WTC11 (cell line): Measurements from ENCODE around the gene FAM53A. TPM values are rescaled to one million over a fixed set of nuclear protein-coding genes. Genes with fewer than 3 reads are reported as not detected.

Experiments used
- ATAC-seq: fragments of 200-7000 bp; cut with Tn5 transposase; 2 replicates; pipeline ENCODE4 v1.10.0; 2021; ENCODE audit warnings: mild to moderate bottlenecking, moderate library complexity
- CTCF ChIA-PET: fragments of 300-600 bp; sonication (Branson Sonifier 250); formaldehyde crosslinking; loops from one replicate; lab custom pipeline; 2021; ENCODE audit warnings: antibody characterized with exemption; lab: Charles Lee
- POLR2A ChIA-PET: fragments of 350-600 bp; sonication (Branson Sonifier 250); formaldehyde crosslinking; loops from one replicate; lab custom pipeline; 2021; ENCODE audit warnings: antibody characterized with exemption; lab: Charles Lee
- DNase-seq: peaks from one replicate; pipeline ENCODE4 v3.0.0; 2021; ENCODE audit warnings: low spot score
- H3K27ac Mint-ChIP-seq: 2 replicates; pipeline ENCODE4 v1.8.0; 2021; ENCODE audit warnings: mixed read lengths
- H3K27me3 Mint-ChIP-seq: 2 replicates; pipeline ENCODE4 v1.8.0; 2021; ENCODE audit warnings: low read depth, mild to moderate bottlenecking, moderate library complexity, mixed read lengths
- H3K36me3 Mint-ChIP-seq: 2 replicates; pipeline ENCODE4 v1.8.0; 2021; ENCODE audit warnings: mixed read lengths
- H3K4me1 Mint-ChIP-seq: 2 replicates; pipeline ENCODE4 v1.8.0; 2022; ENCODE audit warnings: mixed read lengths
- H3K4me3 Mint-ChIP-seq: 2 replicates; pipeline ENCODE4 v1.8.0; 2021; ENCODE audit warnings: mild to moderate bottlenecking, moderate library complexity, mixed read lengths
- H3K9me3 Mint-ChIP-seq: 2 replicates; pipeline ENCODE4 v1.8.0; 2021; ENCODE audit warnings: mixed read lengths
- ATF3 ChIP-seq: sonication (generic); formaldehyde crosslinking; conservative IDR thresholded peaks from 2 replicates; pipeline ENCODE4 v1.8.1; 2022; ENCODE audit warnings: mild to moderate bottlenecking, missing genetic modification reagents
- CREM ChIP-seq: sonication (generic); formaldehyde crosslinking; IDR thresholded peaks from 2 replicates; pipeline ENCODE4 v1.8.1; 2022; ENCODE audit warnings: mild to moderate bottlenecking, missing genetic modification reagents, moderate library complexity
- E2F1 ChIP-seq: sonication (generic); formaldehyde crosslinking; IDR thresholded peaks from 2 replicates; pipeline ENCODE4 v1.8.0; 2022; ENCODE audit warnings: mild to moderate bottlenecking, missing genetic modification reagents
- ETV6 ChIP-seq: sonication (generic); formaldehyde crosslinking; IDR thresholded peaks from 2 replicates; pipeline ENCODE4 v1.8.1; 2022; ENCODE audit warnings: mild to moderate bottlenecking, missing genetic modification reagents
- RELA ChIP-seq: sonication (generic); formaldehyde crosslinking; IDR thresholded peaks from 2 replicates; pipeline ENCODE4 v1.8.1; 2022; ENCODE audit warnings: missing genetic modification reagents, mild to moderate bottlenecking, borderline replicate concordance
- TCF7 ChIP-seq: sonication (generic); formaldehyde crosslinking; IDR thresholded peaks from 2 replicates; pipeline ENCODE4 v1.8.0; 2022; ENCODE audit warnings: mild to moderate bottlenecking, low read depth, missing genetic modification reagents, moderate library complexity
- TEAD4 ChIP-seq: sonication (generic); formaldehyde crosslinking; IDR thresholded peaks from 2 replicates; pipeline ENCODE4 v1.8.0; 2022; ENCODE audit warnings: mild to moderate bottlenecking, missing genetic modification reagents
- USF1 ChIP-seq: sonication (generic); formaldehyde crosslinking; IDR thresholded peaks from 2 replicates; pipeline ENCODE4 v1.8.0; 2022; ENCODE audit warnings: mild to moderate bottlenecking, missing genetic modification reagents
- ZNF532 ChIP-seq: fragments of 250-450 bp; sonication (Bioruptor Pico); IDR thresholded peaks from 2 replicates; pipeline ENCODE4 v1.9.0; 2021; ENCODE audit warnings: mild to moderate bottlenecking, borderline replicate concordance
- total RNA-seq: library from RNA; stranded (reverse); gene quantifications from 3 replicates; pipeline ENCODE4 v1.2.3, GENCODE V29; 2021
- TF ChIP-seq, protein P1 (sequence below): fragments of 200-600 bp; IDR thresholded peaks from 2 replicates; pipeline ENCODE4 v1.8.0; 2022; ENCODE audit warnings: antibody characterized with exemption

FAM53A gene
- total RNA-seq, 1 experiment from 2014 or later = 2.9 TPM

- no peak overlapping the region for H3K4me3 Mint-ChIP-seq
- peaks cover 16% of the 10 kb centered on the region for H3K9me3 Mint-ChIP-seq
- DNase-seq (no peak), ATAC-seq (no peak)
- H3K27ac Mint-ChIP-seq = no peak overlapping the region
- no peaks in the 10 kb centered on the region; the same call in 1 of the 2 replicates for H3K4me1 Mint-ChIP-seq
- H3K27me3 Mint-ChIP-seq = no peaks in the 10 kb centered on the region; the same call in 1 of the 2 replicates
- TF ChIP-seq ETV6 (CRISPR knock-in tag) = no peak
- POLR2A ChIA-PET = no interaction called here
- H3K36me3 Mint-ChIP-seq = no peaks in the 10 kb centered on the region
- CTCF ChIA-PET = interaction anchor here (1.5 kb wide), 1 partner anchor 10 kb away, joined by 3 read pairs; no protein-coding TSS in a partner anchor
These were observed 67.6 kb downstream of the FAM53A start for GRCh38 chr4:1616557-1616930.

- H3K4me1 Mint-ChIP-seq = no peaks in the 10 kb centered on the region; the same call in 1 of the 2 replicates
- no peaks in the 10 kb centered on the region for H3K36me3 Mint-ChIP-seq
- DNase-seq (no peak), ATAC-seq (no peak)
- ChIA-PET CTCF (interaction anchor here (1.5 kb wide), 1 partner anchor 9 kb away, joined by 3 read pairs; no protein-coding TSS in a partner anchor), POLR2A (interaction anchor here (0.5 kb wide), 1 partner anchor 589 kb away, joined by 3 read pairs; no protein-coding TSS in a partner anchor)
- no peak overlapping the region for H3K4me3 Mint-ChIP-seq
- peaks cover 16% of the 10 kb centered on the region for H3K9me3 Mint-ChIP-seq
- no peak for TF ChIP-seq TEAD4 (CRISPR knock-in tag)
- no peaks in the 10 kb centered on the region; the same call in 1 of the 2 replicates for H3K27me3 Mint-ChIP-seq
- no peak overlapping the region for H3K27ac Mint-ChIP-seq
These were observed 68.1 kb downstream of the FAM53A start for GRCh38 chr4:1615786-1616556.

DNA sequence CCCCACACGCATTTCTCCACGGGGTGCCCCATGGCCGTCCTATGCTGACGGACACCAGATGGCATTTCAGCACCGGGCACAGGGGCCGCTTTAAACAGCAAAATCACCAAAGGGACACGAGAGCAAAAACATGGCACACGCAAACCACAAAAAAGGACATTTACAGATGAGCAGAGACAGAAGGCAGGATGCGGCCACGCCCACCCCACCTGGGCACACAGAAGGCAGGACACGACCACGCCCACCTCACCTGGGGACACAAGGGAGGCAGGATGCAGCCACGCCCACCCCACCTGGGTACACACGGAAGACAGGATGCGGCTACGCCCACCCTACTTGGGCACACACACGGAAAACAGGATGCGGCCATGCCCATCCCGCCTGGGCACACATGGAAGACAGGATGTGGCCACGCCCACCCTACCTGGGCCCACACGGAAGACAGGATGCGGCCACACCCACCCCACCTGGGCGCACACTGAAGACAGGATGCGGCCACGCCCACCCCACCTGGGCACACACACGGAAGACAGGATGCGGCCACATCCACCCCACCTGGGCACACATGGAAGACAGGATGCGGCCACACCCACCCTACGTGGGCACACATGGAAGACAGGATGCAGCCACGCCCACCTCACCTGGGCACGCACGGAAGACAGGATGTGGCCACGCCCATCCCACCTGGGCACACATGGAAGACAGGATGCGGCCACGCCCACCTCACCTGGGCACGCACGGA is 69.1 kb downstream of the FAM53A start:
- Mint-ChIP-seq H3K4me1 (no peaks in the 10 kb centered on the region; the same call in 1 of the 2 replicates), H3K9me3 (peaks cover 9% of the 10 kb centered on the region), H3K27me3 (no peaks in the 10 kb centered on the region), H3K36me3 (no peaks in the 10 kb centered on the region), H3K4me3 (no peak overlapping the region), H3K27ac (no peak overlapping the region)
- ChIA-PET POLR2A (interaction anchor here (0.5 kb wide), 1 partner anchor 588 kb away, joined by 3 read pairs; no protein-coding TSS in a partner anchor), CTCF (no interaction called here)
- no peak for ATAC-seq
- DNase-seq = no peak
- no peak for TF ChIP-seq ZNF532 (CRISPR knock-in tag)

DNA sequence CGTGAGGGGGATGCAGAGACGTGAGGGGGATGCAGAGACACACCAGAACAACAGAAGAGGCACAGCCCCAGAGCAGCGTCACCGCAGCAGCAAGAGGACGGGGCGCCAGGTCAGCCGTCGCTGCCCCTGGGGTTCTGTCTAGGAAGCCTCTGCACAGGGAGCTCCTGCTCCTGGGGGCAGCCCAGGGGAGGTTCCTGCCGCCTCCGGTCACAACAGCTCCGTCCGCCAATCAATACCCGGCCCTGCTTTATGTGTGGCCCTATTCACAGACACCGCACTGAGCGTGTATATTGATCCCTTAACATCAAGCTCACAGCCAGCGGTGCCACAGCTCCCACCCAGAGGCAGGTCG is 69.6 kb downstream of the FAM53A start:
- TF ChIP-seq E2F1 = no peak
- no peak for TF ChIP-seq TCF7 (CRISPR knock-in tag)
- no peak for TF ChIP-seq USF1
- TF ChIP-seq, protein P1, sequence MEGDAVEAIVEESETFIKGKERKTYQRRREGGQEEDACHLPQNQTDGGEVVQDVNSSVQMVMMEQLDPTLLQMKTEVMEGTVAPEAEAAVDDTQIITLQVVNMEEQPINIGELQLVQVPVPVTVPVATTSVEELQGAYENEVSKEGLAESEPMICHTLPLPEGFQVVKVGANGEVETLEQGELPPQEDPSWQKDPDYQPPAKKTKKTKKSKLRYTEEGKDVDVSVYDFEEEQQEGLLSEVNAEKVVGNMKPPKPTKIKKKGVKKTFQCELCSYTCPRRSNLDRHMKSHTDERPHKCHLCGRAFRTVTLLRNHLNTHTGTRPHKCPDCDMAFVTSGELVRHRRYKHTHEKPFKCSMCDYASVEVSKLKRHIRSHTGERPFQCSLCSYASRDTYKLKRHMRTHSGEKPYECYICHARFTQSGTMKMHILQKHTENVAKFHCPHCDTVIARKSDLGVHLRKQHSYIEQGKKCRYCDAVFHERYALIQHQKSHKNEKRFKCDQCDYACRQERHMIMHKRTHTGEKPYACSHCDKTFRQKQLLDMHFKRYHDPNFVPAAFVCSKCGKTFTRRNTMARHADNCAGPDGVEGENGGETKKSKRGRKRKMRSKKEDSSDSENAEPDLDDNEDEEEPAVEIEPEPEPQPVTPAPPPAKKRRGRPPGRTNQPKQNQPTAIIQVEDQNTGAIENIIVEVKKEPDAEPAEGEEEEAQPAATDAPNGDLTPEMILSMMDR = no peak
- no peak for TF ChIP-seq CREM (CRISPR knock-in tag)
- no peak for TF ChIP-seq ATF3 (CRISPR knock-in tag)
- 0 out of 2 replicates have a peak, but pooled peaks have one; percentile 55 for TF ChIP-seq RELA
- Mint-ChIP-seq H3K27me3 (no peaks in the 10 kb centered on the region), H3K36me3 (no peaks in the 10 kb centered on the region), H3K4me3 (no peak overlapping the region), H3K4me1 (no peaks in the 10 kb centered on the region; the same call in 1 of the 2 replicates), H3K9me3 (peaks cover 9% of the 10 kb centered on the region), H3K27ac (no peak overlapping the region)
- ATAC-seq (no peak), DNase-seq (no peak)
- CTCF ChIA-PET = no interaction called here
- POLR2A ChIA-PET = no interaction called here
